AG20443 (cell line): ENCODE data around the gene FCRLB.
"Not testable (repeated sequence)": the region's sequence is repeated elsewhere in the genome, so short reads cannot be mapped to it uniquely, and the experiment has no call there.

ENCODE experiments used
- DNase-seq: peaks from one replicate; pipeline ENCODE4 v3.0.0; 2012; ENCODE audit warnings: low spot score, mixed read lengths

Gene FCRLB, protein sequence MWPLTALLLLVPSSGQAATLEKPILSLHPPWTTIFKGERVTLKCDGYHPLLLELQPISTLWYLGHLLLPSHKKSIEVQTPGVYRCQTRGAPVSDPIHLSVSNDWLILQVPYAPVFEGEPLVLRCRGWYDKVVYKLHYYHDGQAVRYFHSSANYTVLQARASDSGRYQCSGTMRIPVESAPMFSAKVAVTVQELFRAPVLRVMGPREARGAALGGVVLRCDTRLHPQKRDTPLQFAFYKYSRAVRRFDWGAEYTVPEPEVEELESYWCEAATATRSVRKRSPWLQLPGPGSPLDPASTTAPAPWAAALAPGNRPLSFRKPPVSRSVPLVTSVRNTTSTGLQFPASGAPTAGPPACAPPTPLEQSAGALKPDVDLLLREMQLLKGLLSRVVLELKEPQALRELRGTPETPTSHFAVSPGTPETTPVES

DNA sequence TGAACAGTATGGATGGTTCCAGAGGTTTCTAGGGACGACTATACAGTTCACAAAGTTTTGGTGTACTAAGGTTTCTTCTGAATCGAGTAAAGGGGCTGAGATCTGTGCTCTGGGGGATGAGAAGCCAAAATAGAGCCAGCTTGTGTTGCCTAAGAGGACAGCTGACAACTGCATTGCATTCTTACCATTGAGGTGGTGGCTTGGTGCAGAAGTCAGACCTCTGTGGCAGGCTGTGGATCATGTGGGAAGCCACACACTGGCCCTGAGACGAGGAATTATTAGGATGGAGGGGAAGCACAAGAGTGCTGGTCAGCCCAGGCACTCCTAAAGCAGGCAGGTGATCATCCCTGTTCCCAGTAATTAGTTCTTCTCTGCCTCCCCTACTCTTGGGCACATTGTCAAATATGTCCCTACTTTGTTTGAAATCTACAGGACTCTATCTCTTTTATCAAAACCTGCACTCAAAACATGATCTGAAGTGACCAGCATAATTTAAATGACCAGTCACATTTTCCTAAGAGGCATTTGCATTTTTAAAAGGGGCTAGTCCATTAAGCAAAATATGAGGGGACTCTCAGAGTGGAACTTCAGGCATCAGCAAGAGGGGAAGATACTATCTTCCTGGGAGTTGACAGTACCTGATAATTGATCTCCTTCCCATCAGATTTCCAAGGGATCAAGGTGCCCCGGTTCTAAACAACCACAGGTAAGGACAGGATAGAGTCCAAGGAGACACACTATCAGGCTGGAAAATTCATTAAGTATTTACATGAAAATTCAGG lies at the start of gene FCRLB:
TSS of gene FCRLB (plus strand) at position 589 of the 782 bp plus-strand sequence. CDS start 1,129 bp downstream, outside the sequence.
- DNase-seq: no peak

DNA sequence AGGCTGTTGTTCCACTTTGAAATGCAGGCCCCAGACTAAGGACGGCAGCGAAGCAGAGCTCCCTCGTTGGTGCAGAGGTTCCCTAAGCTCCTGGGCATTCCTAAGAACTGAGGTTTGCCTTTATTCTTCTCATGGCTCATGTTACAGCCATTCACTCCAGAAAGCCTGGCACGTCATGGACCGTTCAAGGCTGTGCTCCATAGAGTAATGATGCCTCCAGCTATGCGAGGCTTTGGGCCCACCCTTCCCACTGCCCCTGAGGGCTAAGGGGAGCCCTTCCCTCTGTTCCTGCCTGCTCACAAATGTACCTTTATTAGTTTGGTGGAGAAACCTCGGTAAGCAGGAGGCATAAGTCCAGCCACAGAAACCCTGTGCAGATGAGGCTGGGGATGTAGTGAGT lies 47.9 kb upstream of the FCRLB start:
- not testable (repeated sequence) for DNase-seq

DNA sequence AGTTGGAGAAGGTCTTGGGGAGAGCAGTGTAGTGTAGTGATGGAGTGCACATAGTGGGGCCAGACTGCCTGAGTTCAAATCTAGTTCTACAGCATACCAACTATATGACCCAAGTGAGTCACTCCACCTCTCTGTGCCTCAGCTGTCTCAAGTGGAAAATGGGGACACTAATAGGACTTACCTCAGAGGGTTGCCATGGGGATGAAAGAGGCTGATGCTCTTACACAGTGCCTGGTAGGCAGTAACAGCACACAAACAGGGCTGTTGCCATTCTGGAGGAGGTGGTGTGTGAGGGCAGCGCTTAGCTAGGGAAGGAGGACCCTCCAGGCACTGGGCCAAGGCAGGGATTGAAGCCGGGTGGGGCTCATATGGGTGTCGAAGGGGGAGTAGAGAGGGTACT lies 46.9 kb upstream of the FCRLB start:
- DNase-seq: not testable (repeated sequence)

DNA sequence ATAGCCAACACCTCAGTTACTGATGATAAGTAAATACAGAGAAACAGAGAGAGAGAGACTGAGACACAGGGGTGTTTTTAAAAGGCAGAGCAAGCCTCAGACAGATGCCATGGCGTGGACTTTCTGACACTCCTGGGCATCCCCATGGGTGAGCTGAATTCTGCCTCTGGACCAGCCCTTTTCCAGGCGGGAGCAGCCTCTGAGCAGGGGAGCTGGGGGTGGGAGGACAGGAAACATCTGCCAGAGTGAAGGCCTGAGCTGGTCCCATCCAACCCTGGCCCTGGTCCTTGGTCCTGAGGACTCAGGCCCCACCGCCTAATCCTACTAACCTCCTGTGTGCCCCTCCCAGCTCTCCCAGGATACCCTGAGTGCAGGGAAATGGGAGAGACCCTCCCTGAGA lies 46.4 kb upstream of the FCRLB start:
- DNase-seq: not testable (repeated sequence)

DNA sequence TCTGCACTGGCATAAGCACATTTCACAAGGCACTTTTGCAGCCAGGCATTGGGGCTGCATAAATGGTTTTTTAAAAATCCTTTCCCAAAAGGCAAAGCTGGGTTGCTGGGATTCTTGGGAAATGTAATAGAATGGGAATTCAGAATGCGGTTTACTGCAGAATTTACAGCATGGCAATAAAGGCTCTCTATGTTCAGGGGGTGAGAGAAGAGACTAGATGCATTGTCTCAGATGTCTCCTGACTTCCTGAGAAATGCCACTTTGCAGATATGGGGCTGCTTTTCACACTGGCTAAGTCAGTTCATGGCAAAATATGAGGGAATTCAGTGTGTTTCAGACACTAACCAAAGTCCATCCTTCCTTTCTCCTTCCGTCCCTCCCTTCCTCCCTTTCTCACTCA lies 44.9 kb upstream of the FCRLB start:
- DNase-seq: no peak

DNA sequence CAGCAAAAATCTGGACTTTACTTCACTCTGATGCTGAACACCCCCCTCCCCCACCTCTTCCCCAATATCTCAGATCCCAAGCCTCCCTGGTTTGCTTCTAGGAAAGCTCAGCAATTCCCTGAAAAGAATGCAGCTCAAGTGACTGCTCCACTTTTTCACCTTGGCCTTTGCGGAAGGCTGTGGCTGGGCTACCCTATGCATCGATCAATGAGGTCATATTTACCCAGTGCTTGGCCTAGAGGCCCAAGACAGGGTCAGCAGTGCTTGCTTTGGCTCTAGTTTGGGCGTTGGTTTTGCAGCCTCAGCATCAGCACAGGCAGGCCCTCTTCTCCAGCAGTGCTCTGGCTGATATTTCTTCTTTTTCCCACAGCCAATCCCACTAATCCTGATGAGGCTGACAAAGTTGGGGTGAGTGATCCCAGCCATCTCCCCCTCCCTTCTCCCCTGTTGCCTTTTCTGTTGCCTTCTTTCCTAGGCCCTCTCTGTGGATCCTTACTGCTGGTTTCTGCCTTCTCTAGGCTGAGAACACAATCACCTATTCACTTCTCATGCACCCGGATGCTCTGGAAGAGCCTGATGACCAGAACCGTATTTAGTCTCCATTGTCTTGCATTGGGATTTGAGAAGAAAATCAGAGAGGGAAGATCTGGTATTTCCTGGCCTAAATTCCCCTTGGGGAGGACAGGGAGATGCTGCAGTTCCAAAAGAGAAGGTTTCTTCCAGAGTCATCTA lies 44.2 kb upstream of the FCRLB start:
- DNase-seq: no peak

DNA sequence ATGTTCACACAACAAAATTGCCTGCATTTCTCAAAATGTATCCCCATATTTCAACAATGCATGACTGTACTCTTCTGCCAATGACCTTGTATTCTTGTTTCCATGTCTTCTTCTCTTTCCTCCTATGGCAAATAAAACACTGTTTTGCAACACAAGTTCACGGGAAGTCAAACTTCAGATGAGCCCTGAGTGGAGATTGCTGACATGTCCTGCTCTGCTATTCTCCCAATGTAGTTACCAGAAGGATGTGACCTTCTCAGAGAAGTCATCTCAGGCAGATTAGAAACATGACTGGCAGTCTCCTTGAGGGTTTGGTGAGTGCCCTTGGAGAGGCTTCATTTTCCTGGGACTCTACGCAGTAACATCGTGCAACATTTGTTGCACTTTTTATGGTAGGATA lies 42.8 kb upstream of the FCRLB start:
- no peak for DNase-seq

DNA sequence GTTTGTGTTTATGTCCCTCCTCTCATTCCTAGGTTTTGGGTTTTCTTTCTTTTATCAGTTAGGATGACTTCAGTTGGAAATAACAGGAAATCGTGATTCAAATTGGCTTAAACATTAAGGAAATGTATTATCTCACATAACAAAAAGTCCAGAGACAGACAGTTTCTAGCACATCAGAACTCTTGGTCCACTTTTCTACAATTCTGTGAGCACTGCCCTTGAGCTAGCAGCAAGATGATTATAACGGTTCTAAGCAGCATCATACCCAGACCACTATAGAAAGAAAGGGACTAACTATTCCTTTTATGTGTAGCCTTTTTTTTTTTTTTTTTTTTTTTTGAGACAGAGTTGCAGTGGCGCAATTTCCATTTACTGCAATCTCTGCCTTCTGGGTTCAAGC lies 39.5 kb upstream of the FCRLB start:
- no peak for DNase-seq

DNA sequence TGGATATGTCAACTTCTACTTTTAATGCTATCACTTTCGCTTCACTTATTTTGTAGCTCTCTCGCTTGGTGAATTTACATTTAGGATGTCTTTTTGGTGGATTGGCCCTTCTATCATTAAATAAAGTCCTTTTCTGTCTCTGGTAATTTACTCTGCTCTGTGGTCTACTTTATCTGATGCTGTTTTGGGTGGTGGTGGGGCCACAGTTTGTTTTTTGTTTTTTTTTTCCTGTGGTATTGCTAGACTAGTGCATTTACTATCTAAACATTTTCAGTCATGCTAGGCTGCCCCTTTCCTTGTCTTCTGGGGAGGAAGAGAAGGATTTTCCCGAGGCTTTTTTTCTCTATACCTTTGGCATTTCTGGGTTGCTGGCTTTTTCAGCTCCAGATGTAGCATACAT lies 32.4 kb upstream of the FCRLB start:
- no peak for DNase-seq

DNA sequence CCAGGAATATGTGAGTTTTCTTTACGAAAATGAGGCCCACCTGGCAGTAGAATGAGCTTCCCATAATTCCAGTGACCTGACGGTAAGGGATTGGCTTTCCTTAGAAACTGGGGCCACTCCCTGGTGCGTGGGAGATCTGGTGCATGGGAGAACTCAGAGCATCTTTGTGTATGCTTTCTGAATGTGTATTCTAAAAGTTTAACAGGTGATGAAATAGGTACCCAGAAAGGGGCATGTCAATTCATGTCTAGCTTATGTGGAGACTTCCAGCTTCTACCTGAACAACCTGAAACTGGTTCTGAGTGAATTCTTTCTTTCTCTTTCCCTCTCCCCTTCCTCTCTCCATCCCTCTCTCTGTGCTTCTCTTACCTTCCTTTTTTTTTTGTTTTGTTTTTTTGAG lies 29.5 kb upstream of the FCRLB start:
- DNase-seq: no peak

DNA sequence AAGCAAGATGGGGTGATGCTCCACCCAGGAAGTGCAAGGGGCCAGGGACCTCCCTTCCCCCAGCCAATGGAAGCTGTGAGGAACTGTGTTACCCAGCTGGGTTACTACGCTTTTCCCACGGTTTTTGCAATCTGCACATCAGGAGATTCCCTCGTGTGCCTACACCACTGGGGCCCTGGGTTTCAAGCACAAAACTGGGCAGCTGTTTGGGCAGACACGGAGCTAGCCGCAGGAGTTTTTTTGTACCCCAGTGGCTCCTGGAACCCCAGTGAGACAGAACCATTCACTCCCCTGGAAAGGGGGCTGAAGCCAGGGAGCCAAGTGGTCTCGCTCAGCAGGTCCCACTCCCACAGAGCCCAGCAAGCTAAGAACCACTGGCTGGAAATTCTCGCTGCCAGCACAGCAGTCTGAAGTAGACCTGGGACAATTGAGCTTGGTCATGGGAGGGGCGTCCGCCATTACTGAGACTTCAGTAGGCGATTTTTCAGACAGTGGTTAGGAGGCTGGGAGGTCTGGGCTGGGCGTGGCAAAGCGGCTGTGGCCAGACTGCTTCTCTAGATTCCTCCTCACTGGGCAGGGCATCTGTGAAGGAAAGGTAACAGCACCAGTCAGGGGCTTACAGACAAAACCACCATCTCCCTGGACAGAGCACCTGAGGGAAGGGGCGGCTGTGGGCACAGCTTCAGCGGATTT lies 28.2 kb upstream of the FCRLB start:
- DNase-seq: not testable (repeated sequence)

DNA sequence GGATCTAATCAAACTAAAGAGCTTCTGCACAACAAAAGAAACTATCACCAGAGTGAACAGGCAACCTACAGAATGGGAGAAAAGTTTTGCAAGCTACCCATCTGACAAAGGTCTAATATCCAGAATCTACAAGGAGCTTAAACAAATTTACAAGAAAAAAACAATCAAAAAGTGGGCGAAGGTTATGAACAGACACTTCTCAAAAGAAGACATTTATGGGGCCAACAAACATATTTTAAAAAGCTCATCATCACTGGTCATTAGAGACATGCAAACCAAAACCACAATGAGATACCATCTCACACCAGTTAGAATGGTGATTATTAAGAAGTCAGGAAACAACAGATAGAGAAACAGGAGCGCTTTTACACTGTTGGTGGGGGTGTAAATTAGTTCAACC lies 23.0 kb upstream of the FCRLB start:
- not testable (repeated sequence) for DNase-seq

DNA sequence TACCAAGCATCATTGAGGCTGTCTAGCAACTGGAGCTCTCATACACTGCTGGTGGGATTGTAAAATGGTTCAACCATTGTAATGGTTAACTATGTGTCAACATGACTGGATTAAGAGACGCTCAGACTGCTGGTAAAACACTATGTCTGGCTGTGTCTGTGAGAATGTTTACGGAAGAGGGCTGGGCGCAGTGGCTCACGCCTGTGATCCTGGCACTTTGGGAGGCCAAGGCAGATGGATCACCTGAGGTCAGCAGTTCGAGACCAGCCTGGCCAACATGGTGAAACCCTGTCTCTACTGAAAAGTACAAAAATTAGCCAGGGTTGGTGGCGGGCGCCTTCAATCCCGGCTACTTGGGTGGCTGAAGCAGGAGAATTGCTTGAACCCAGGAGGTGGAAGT lies 19.1 kb upstream of the FCRLB start:
- DNase-seq: no peak

DNA sequence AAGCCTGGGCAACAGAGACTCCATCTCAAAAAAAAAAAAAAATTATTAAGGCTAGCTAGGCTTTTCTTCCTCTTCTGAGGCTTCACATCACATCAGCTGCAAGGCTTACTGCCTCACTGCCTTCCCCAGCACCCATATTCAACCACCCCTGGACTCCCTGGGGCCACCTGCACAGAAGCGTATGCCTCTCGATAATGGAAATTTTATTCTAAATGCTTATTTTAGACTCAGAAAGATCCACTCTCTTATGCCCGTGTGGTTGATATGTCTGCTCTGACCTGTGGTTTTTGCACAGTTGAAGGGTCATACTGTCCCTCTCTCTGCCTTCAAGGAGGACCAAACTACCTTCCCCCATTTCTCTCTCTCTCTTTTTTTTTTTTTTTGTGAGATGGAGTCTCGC lies 15.8 kb upstream of the FCRLB start:
- DNase-seq: no peak

DNA sequence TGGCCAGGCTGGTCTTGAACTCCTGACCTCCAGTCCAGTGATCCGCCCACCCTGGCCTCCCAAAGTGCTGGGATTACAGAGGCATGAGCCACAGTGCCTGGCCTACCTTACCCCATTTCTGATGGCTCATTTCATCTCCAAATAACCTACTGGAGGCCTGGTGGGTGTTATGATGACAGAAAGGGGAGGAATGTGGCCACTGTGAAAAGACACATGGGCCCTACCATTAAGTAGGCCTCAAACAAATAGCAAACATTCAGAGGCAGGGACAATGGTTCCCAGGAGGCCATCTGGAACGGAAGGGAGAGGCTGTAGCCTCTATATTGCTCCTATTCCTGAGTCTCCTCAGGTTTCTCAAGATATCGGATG lies 15.2 kb upstream of the FCRLB start:
- DNase-seq: peak; percentile 40

DNA sequence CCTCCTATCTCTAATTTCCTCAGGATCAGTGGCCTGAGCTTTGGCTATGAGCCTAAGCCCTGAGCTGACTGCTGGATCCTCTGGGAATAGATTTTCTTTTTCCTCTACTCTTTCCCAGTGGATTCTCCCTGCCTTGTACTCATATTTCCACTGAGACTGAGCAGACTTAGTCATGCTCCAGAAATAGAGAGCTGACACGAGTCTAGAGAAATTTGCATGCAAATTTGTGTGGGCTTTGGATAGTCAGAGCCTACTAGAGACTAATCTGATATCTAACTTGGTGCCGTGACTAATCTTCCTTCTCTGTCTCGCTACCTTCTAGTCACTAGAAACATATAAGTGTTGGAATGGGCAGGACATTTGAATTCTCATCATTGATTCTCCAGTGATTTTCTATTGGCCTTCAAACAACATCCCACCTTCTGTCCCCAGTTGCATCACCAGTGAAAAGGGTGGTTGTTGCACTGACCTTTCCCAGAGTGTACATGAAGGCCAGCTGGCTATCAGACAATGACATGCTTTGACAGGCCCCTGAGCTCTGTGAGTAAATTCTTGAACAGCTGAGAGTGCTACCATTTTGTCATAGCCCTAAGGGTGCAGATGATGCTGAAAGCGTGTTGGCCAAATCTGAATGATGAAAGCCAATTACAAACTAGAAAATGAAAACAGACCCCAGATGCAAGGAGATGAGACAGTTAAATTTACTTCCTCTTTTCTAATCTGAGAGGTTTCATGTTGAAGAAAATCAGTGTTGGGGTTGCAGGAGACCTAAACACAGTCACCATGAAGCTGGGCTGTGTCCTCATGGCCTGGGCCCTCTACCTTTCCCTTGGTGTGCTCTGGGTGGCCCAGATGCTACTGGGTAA lies 14.6 kb upstream of the FCRLB start, which contains the start of gene FCRLA:
TSS of gene FCRLA (plus strand) at position 748 of the 866 bp plus-strand sequence. CDS start at position 784, 36 bp downstream.
- peak; percentile 77 for DNase-seq

DNA sequence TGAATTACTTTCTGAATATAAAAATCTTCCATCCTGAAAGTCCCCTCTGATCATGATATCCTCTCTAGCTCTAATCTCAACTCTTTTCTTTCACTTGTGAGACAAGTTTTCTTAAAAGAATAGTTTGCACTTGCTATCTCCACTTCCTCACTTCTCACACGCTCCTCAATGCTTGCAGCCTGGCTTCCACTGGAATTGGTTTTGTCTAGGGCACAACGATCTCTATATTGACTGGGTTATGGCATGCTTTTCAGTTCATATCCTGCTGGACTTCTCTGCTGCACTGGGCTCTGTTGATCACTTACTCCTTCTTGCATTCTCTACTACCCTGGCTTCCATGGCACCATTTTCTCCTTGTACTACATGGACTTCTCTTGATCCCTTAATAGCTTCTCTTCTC lies 13.8 kb upstream of the FCRLB start:
- no peak for DNase-seq

DNA sequence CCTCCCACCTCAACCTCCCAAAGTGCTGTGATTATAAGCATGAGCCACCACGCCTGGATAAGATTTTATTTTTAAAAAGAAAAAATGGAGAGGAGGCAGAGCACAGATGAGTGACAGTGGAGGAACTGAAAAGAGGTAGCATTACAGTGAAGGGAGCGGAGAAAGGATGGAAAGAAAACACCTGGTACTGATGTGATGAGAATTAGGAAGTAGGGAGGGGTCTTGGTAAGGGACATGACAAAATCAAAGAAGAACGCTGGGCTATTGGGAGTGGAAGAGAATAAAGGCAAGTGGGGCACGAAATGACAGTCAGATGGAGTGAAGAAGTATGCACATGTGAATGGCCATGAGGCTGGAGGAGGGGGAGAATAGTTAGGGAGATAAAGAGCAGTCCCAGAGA lies 12.0 kb upstream of the FCRLB start:
- DNase-seq: no peak

DNA sequence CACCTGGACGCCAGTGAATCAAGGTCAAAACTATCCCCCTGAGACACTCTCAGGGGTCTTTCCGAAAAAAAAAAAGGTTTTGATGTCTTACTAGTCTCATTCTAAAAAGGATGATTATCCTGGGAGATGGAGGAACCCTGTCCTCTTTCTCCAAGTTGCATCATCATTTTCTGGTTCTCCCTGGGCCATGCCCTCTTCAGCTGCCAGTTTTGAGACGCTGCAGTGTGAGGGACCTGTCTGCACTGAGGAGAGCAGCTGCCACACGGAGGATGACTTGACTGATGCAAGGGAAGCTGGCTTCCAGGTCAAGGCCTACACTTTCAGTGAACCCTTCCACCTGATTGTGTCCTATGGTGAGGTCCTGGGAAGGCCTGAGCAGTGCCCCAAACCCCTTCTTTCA lies 10.8 kb upstream of the FCRLB start:
- DNase-seq: no peak

DNA sequence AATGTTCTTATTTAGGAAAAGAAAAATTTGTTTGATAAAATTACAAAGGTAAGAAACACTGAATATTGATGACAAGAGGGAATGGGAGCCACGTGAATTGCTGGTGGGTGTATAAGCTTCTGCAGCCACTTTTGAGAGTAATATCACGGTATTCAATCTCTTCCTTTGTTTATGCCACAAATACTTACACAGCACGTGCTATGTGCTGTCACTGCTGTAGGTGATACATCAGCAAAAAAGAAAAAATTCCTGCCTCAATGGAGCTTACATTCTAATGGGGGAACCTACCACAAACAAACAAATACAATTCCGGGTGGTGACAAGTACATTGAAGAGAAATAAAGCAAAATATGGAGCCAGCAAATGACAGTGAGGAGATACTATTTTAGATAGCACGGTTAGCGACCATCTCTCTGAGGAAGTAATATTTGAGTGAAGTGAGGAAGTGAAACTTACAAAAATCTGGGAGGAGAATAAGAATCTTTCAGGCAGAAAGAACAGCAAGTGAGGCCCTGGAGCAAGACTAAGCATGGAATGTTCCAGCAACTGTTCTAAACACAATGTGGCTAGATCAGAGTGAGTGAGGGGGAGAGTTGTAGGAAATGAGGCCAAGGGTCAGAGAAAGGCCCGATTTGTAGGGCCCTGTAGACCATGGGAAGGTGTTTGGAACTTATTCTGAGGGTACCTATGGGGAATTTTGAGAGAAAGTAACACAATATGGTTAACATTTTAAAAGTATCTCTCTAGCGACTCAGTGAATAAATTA lies 2.6 kb upstream of the FCRLB start:
- no peak for DNase-seq
